ENCODE data around the gene RNU1-4. TPM values are rescaled to one million over a fixed set of nuclear protein-coding genes. Genes with fewer than 3 reads are reported as not detected.
"Not testable (repeated sequence)": the region's sequence is repeated elsewhere in the genome, so short reads cannot be mapped to it uniquely, and the experiment has no call there.

RNU1-4 gene
- under 1 TPM; under 0.01 TPM for total RNA-seq

DNA sequence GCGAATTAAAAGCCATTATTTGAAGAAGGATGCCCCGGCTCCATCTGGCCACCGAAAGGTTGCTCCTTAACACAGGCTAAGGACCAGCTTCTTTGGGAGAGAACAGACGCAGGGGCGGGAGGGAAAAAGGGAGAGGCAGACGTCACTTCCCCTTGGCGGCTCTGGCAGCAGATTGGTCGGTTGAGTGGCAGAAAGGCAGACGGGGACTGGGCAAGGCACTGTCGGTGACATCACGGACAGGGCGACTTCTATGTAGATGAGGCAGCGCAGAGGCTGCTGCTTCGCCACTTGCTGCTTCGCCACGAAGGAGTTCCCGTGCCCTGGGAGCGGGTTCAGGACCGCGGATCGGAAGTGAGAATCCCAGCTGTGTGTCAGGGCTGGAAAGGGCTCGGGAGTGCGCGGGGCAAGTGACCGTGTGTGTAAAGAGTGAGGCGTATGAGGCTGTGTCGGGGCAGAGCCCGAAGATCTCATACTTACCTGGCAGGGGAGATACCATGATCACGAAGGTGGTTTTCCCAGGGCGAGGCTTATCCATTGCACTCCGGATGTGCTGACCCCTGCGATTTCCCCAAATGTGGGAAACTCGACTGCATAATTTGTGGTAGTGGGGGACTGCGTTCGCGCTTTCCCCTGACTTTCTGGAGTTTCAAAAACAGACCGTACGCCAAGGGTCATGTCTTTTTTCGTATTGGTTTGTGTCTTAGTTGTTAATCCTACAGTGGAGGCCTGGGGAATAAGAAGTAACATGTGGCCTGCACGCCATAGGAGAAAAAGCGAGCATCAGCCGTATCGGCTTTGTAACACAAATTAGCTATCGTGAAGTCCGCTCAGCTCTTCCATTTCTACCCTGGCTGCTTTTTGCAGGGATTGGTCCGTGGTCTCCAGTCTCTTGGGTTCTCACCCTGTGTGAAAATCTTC is at the start of gene RNU1-4:
Gene RNU1-4, plus strand, starts transcription at position 470 of the 918 bp plus-strand sequence.
- H3K27ac ChIP-seq; H3K36me3 ChIP-seq; H3K4me3 ChIP-seq; H3K27me3 ChIP-seq; H3K9me3 ChIP-seq; DNase-seq (ENCODE audit: low spot score in 2 of 2); H3K4me1 ChIP-seq: not testable (repeated sequence)
- no CpG with 5 or more reads among the region's 46 CpGs for WGBS, 2 donors

DNA sequence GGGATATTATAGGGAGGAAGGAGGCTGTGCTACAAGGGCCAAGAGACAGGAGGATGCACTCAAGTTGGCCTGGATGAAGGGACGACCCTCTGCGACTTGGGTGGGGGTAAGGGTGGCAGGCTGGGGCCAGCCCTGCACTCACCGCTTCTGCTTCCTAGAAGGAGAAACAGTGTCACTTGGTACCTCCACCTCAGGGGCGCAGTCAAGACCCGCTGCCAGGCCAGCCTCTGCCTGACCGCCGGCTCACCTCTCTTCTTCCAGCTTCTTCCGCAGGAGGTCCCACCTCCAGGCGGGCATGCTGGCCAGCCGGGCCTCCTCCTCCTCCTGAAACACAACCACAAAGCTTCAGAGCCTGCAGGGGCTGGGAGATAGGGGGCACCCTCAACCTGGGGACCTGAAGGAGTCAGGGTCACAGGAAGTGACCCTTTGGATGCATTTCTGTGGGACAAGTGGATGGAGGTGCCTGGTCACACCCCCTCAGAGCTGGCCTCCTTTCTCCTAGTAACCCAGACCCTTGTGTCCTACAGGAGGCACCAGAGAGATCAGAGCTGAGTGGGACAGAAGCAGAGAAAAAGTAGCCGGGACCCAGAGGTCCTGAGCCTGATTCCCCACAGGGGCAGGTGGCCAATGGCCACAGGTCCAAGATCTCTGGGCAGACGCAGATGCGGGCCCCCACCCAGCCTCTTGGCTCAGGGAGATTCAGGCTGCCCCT is 49.2 kb upstream of the RNU1-4 start:
- not testable (repeated sequence) for H3K36me3 ChIP-seq; DNase-seq (ENCODE audit: low spot score in 2 of 2); H3K9me3 ChIP-seq; H3K27me3 ChIP-seq; H3K27ac ChIP-seq; H3K4me3 ChIP-seq; H3K4me1 ChIP-seq
- WGBS, 2 donors: no CpG with 5 or more reads among the region's 13 CpGs

DNA sequence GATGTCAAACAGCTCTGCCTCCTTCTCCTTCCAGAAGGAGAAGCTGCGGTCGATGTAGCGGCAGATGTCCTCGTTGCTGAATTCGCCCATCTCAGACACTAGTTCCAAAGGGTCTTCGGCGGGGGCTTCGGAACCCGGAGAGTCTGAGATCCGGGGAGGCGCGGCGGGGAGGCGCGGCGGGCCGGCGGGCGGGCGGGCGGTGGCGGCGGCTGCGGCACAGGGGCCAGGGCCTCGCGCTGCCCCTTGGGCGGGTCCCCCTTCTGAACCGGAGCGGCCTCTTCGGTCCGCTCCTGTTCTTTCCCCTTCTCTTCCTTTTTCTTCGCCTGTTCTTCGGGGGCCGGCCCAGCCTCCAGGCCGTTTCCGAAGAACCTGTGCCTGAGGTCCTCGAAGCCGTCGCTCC is 48.0 kb upstream of the RNU1-4 start:
- H3K9me3 ChIP-seq; H3K36me3 ChIP-seq; DNase-seq (ENCODE audit: low spot score in 2 of 2); H3K4me1 ChIP-seq; H3K4me3 ChIP-seq; H3K27me3 ChIP-seq; H3K27ac ChIP-seq: not testable (repeated sequence)
- WGBS, 2 donors: 21 to 56% methylated on average over 28 to 29 of the region's 39 CpGs

DNA sequence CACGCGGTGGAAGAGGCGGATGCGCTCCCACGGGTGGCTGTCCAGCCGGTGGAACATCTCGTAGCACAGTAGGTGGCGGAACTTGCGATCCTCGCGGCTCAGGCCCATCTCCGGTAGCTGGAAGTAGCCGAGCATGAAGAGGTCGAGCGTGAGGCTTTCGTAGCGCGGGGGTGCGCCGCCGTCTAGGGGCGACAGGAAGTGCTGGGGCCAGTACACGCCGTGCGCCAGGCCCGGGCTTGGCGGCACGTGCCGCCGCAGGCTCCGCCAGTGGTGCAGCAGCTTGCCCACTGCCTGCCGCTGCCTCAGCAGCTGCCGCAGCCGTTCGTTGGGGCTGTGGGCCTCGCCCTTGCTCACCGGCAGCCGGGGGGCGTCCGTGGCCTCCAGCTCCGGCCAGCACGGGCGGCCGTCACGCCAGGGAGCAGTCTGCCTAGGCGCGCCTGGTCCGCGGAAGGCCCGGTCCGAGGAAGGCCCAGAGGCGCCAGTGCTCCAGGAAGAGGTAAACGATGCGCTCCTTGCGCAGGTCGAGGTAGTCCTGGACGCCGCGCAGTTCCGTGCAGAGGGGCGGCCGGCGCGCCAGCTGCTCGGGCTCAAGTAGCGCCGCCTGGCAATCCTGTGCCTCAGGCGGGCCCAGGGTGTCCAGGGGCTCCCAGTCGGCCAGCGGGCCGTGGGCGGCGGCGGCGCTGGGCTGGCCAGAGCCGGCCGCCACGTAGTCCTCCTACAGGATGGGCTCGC is 47.4 kb upstream of the RNU1-4 start:
- not testable (repeated sequence) for H3K4me1 ChIP-seq; H3K4me3 ChIP-seq; H3K27ac ChIP-seq; DNase-seq (ENCODE audit: low spot score in 2 of 2); H3K36me3 ChIP-seq; H3K27me3 ChIP-seq; H3K9me3 ChIP-seq
- WGBS, 2 donors: 0% methylated on average over 5 of the region's 79 CpGs; no CpG with 5 or more reads in 1 of the 2 donors

DNA sequence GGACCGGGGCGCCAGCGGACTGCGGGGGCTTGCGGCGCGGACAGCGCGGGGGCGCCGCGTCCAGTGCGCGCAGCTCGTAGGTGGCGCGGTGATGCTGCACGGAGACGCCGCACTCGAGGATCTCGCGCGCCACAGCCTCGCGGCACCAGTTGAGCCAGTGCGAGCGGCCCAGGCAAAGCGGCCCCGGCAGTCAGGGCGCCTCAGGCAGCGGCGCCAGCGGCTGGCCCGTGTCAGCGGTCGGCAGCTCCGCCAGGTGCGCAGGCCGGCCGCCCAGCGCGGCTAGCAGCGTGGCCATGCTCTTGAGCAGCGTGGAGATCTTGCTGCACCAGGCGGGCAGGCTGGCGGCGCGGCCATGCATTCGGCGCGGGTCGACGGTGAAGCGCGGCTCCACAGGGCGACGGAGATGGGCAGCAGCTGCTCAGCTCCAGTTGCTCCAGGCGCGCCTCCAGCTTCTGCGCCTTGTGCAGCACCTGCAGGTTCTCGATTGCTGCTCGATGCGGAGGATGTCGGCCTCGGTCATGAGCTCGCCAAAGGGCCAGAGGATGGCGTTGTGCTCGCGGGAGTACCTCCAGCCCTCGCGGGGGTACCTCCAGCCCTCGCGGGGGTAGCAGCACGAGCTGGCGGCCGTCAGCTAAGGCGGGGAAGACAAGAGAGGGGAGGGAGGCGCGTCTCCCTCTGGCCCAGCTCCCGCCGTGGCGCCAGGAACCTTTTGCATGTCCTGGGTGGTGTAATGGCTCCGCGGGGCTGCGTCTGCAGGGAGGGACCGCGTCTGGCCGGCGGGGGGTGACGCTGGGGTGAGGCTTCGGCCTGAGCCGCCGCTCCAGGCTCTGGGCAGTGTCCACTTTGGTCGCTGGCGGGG is 46.6 kb upstream of the RNU1-4 start:
- not testable (repeated sequence) for H3K27me3 ChIP-seq; H3K27ac ChIP-seq; H3K36me3 ChIP-seq; H3K4me1 ChIP-seq; DNase-seq (ENCODE audit: low spot score in 2 of 2); H3K9me3 ChIP-seq; H3K4me3 ChIP-seq
- WGBS, 2 donors: 0% methylated on average over 9 of the region's 96 CpGs; no CpG with 5 or more reads in 1 of the 2 donors

DNA sequence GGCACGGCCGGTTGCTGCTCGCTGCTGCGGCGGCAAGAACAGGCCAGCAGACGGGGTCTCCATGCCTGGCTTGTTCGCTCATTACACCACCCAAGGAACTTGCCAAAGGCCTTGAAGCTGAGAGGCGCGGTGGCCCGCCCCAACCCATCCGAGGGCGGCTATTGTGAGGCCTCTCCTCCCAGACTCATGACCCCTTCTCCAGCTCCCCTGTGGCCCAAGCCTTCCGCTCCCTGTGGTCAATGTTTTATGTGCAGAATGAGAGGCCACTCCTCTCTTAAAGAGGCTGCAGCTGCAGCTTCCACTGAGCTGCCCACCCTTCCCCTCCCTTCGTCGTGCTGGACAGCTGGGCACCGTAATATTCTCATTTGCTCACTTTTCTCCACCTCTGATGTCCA is 46.0 kb upstream of the RNU1-4 start:
- not testable (repeated sequence) for H3K27ac ChIP-seq; DNase-seq (ENCODE audit: low spot score in 2 of 2); H3K4me1 ChIP-seq; H3K4me3 ChIP-seq; H3K9me3 ChIP-seq; H3K27me3 ChIP-seq; H3K36me3 ChIP-seq
- WGBS, 2 donors: no CpG with 5 or more reads among the region's 16 CpGs

DNA sequence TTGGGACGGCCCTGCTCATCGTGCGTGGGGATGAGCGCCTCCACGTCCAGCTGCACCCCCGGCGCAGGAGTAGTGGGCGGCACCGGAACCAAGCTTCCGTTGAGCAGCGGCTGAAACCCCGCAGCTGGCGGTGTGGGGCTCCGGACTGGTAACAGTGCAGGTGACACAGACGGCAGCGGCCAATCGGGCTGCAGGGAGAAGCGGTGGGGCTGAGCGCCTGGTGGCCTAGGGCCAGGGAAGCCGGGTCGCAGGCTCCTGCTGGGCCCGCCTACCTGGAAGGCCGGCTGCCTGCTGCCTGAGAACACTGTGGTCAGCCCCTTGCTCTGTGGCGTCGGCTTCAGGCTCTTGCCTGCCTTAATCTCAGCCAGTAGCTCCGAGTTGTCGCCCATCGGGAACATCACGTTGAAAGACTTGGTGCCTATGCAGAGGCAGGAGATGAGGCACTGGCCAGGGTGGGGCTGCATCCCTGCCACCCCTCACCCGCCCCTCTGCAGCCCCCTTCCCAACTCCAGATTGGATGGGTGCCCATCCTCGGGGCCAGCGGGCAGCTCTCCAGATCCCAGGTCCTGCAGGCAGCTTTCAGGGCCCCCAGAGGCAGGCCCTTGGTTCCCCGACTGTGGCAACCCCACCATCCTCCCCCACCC is 43.7 kb upstream of the RNU1-4 start:
- not testable (repeated sequence) for H3K27ac ChIP-seq; H3K27me3 ChIP-seq; H3K4me3 ChIP-seq; H3K4me1 ChIP-seq; H3K36me3 ChIP-seq; DNase-seq (ENCODE audit: low spot score in 2 of 2); H3K9me3 ChIP-seq
- WGBS, 2 donors: 18 to 22% methylated on average over 13 to 25 of the region's 33 CpGs

DNA sequence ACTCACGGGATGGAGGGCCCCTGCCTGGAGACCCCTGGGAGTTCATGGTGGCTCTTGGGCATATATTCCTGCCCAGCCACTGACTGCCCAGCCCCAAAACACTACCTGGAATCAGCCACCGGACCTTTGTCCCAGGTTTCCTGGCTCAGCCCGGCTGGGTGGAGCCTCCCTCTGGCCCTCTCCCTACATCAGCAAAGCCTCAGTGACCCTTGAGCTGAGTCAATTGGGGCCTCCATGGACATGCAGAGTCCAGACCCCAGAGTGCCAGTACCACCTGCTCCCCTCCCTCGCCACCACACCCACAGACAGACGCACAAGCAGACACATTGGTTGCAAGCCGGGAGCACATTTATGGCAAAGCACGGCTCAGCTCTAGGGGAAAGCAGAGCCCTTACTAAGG is 43.2 kb upstream of the RNU1-4 start:
- 80 to 82% methylated on average over 1 to 4 of the region's 7 CpGs for WGBS, 2 donors
- H3K27me3 ChIP-seq; H3K9me3 ChIP-seq; H3K36me3 ChIP-seq; H3K4me3 ChIP-seq; DNase-seq (ENCODE audit: low spot score in 2 of 2); H3K4me1 ChIP-seq; H3K27ac ChIP-seq: not testable (repeated sequence)

DNA sequence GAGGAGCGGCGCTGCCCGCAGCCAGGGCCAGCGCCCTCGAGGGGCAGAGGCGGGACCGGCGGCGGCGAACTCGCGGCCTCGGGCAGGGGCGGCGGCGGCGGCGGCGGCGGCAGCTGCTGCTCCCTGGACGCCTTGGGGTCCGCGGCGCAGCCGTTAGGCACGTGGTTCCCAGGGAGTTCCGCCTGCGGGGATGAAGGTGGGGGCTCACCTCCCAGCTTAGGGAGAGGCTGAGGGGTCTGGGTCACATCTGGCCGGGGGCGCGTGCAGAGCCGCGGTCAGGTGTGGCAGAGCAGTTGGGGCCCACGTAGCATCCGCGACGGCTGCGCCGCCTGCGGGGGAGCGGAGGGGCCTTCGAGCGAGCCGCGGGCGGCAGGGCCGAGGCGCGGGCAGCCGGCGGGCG is 40.9 kb upstream of the RNU1-4 start:
- DNase-seq (ENCODE audit: low spot score in 2 of 2): not testable (repeated sequence)
- WGBS, 2 donors: 2 to 31% methylated on average over 27 to 37 of the region's 52 CpGs

DNA sequence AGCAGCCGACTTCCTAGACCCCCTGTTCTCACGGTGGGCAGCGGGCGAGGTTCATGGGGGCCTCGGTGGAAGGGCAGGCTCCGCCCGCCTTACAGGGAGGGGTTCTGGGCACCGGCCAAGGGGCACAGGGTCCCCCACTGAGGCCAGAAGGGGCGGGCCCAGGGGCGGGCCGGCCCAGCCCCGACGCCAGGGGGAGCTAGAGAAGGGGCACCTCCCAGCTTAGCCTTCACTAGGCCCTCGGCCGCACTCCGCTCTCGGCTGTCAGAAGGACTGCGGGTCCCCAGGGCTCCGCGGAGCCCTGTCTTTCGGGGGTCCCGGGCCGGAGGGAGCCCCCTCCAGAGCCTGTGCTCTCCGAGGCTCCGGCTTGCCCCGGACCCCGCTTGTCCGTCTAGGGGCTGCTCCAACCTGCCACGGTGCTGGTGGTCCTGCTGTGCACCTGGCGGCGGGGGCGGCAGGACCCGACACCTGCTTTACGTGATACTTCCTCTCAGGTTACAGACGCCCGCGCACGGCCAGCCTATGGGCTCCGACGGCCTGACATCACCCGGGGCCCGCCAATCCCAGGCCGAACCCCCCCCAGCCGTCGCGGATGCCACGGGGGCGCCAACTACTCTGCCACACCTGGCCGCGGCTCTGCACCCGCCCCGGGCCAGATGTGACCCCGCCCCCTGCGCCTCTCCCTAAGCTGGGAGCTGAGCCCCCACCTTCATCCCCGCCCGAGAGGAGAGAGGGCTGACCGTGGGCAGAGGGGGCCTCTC is 40.0 kb upstream of the RNU1-4 start:
- H3K27ac ChIP-seq; H3K9me3 ChIP-seq; H3K36me3 ChIP-seq; DNase-seq (ENCODE audit: low spot score in 2 of 2); H3K27me3 ChIP-seq; H3K4me1 ChIP-seq; H3K4me3 ChIP-seq: not testable (repeated sequence)
- no CpG with 5 or more reads among the region's 57 CpGs for WGBS, 2 donors

More for the DNA sequence above, 40.9 kb upstream of the RNU1-4 start:
- not testable (repeated sequence) for H3K4me3 ChIP-seq, H3K27ac ChIP-seq, H3K9me3 ChIP-seq, H3K36me3 ChIP-seq, H3K4me1 ChIP-seq, H3K27me3 ChIP-seq

DNA sequence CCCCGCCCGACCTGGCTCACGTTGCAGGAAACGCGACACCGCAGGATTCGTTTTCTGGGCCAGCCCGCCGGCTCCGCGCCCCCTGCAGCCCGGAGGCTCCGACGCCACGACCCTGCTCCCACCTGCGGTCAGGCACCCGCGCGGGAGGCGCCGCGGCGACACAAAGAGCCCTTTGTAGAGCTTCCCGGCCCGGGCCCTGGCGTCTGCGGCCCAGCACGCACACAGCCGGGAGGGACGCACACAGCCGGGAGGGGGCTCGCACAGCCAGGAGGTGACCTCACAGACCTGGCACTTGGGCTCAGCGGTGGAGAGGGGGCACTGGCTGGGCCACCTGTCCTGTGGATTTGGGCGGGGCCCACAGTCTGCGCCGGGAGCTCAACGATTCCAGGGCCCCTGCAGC is 39.1 kb upstream of the RNU1-4 start:
- H3K4me3 ChIP-seq; H3K36me3 ChIP-seq; H3K27ac ChIP-seq; DNase-seq (ENCODE audit: low spot score in 2 of 2); H3K9me3 ChIP-seq; H3K4me1 ChIP-seq; H3K27me3 ChIP-seq: not testable (repeated sequence)
- WGBS, 2 donors: no CpG with 5 or more reads among the region's 37 CpGs

DNA sequence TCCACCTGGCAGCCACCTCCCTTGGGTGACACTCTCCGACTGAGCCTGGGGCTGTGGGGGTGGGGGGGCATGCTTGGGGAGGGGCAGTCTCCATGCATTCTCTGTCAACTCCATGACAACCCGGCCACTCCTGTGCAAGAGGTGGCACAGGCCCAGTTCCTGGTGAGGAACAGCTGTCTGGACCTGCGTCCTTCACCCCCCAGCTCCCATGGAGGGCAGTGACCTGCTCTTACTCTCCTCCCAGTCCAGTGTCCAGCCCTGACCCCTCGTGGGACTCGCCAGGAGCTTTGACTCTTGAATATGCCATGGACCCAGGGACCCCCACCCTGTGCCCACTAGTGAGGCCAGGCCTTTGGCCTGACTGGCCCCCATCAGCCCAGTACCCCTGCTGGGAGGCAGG is 38.0 kb upstream of the RNU1-4 start:
- not testable (repeated sequence) for DNase-seq (ENCODE audit: low spot score in 2 of 2); H3K4me3 ChIP-seq; H3K27ac ChIP-seq; H3K4me1 ChIP-seq; H3K9me3 ChIP-seq; H3K27me3 ChIP-seq; H3K36me3 ChIP-seq
- WGBS, 2 donors: no CpG with 5 or more reads among the region's 5 CpGs
